8988T (cell line): ENCODE measurements around the gene ZNF423.
A peak's percentile ranks its signal among the peaks of the same experiment; 100 is the strongest.

Source experiments
- DNase-seq: peaks from one replicate; pipeline ENCODE4 v3.0.0; 2011

The ZNF423 gene

DNA sequence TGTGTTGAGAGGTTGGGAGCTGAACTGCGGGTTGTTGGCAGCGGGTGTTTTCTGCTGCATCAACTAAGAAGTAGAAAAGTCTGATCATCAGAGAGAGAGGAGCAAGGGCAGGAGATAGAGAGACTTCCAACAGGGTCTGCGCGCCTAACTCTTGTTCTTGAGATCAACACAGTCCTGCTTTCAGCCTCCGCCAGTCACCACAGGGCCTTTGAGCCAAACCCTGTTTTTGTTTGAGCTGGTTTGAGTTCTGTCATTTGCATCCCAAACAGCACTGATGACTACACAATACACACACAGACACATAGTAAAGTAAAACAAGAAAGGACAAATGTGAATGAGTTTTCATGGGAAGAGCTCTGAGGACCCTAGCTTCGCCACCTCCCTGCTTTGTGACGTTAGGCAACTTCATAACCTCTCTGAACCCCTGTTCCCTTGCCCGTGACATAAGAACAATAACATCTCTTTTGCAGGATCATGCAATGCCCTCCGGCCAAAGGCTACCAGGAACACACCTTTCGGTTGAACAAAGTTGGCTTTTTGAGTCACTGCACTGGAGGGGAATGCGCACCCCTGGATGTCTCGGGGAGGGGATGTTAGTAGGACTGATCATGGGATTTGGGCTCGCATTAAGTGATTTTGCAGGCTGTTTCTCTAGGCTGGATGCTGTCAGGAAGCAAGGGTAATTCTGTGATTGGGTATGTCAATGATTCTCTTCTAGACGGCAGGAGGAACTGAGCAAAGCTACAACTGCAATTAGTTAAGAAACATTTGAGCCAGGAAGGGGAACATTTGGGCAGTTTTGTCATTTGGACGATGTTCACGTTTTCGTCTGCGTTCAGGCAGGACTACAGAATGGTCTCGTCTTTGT, 390.0 kb downstream of the ZNF423 start:
- no peak for DNase-seq

DNA sequence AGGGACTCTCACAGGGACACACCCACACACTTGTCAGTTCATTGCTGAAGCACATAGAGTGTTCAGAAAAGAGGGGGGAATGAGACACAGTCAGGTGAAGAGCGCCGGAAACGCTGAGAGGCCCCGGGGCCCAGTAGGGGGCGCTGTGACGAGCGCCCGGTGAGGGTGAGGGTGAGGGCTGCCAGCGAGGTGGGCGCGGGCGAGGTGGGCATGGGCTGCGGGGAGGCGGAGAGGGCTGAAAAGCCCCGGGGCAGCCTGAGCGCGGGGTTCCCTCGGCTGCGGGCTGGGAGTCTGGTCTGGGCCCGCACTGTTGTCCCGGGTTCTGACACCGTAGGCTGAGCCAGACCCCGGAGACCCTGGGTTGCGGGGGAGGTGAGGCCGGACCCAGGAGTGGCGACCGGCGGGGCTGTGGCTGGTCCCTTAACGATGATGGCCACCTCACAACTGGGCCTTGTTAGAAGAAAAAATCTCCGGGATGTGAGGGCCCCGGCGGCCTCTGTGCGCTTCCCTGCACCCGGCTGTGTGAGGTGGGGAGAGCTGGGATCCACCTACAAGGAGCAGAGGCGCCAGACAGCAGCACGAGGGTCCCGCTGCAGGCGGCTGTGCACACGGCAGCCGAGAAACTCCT, 390.9 kb downstream of the ZNF423 start:
- peak; percentile 62 for DNase-seq

DNA sequence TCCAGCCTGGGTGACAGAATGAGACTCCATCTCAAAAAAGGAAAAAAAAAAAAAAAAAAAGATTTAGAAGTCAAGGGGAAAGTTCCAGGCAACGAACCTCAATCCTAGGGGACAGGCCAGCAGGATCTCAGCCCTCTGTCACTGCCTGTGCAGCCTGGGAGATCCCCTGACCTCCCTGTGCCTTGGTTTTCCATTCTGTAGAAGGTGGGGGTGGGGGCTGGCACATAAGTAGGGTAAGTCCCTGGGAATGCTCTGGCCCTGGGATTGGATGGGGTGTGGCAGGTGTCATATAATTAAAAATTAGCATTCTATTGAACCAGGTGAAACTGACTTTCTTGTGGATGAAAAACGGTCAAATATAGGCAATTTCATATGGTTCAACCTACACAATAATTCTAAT, 391.8 kb downstream of the ZNF423 start:
- no peak for DNase-seq

DNA sequence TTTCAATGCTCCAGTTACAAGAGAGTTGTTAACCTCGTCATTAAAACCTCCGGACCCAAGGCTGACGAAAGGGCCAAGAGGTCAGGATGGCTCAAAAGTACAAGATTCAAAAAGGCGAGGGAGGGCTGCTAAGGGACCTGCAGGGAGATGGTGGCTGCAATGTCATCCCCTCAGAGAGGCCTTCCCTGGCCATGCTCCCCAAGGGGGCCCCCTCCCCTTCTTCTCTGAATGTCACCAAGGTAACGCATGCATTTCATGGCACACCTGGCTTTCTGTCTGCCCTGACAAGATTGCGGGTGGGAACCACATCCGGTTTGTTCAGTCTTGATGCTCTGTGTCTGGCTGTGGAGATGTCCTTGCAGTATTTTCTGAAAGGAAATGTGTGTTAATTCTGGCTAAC, 392.4 kb downstream of the ZNF423 start:
- no peak for DNase-seq

DNA sequence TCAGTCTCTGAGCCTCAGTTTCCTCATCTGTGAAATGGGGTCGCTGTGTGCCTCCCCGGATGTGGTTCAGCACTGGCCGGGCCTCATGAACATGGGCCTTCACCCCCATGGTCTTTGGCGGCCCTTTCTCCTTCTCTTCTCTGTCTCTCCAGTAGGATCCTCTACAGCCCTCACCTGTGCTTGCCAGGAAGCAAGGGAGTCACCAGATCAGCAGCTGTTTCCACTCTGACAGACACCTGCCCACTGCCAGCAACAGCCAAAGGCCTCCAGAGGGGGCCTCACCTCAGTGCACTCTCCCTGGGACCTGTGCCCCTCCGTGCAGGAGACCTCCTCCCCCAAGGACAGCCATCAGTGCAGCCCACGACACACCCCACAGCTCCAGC, 392.9 kb downstream of the ZNF423 start:
- no peak for DNase-seq

DNA sequence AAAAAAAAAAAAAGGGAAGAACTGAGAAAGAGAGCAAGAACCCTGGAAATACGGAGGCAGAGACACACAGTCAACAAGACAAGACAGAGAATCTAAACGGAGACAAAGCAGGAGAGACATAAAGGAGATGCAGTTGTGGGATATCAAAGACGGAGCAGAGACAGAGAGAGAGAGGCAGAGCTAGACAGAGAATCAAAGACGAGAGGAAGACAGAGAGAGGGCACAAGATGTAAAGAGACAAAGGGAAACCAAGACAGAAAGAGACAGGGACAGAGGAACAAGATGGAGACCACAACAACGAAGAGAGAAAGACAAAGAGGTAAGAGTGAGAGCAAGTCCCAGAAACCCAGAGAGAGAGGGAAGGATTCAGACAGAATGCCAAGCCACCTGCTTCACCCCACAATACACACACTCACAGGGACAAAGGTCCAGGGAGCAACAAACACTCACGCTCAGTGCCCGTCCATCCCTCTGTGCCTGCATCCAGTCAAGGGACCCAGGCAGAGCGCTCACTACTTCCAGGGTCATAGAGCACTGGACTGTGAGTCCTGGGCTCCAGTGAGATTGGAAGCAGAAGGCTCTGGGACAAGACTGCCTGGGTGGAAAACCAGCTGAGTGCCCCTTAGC, 393.4 kb downstream of the ZNF423 start:
- DNase-seq = no peak

DNA sequence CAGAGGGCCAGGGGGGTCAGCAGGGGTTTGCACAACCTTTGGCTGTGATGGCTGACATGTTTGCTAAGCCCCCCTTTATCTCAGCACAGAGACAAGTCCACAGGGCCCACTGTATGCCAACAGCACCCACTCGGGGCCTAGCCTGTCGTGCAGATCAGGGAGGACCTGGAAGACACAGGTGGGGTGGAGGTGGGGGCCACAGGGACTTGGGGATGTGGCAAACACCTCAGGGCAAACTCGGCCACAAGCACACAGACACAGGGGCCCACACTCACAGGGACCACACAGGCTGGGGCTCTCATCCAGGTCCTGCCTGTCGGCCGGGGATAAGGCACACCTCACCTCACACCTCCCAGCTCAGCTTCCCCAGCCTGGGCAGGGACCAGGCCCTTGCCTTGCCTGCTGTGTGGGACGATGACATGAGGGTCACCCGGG, 394.4 kb downstream of the ZNF423 start:
- DNase-seq = no peak

DNA sequence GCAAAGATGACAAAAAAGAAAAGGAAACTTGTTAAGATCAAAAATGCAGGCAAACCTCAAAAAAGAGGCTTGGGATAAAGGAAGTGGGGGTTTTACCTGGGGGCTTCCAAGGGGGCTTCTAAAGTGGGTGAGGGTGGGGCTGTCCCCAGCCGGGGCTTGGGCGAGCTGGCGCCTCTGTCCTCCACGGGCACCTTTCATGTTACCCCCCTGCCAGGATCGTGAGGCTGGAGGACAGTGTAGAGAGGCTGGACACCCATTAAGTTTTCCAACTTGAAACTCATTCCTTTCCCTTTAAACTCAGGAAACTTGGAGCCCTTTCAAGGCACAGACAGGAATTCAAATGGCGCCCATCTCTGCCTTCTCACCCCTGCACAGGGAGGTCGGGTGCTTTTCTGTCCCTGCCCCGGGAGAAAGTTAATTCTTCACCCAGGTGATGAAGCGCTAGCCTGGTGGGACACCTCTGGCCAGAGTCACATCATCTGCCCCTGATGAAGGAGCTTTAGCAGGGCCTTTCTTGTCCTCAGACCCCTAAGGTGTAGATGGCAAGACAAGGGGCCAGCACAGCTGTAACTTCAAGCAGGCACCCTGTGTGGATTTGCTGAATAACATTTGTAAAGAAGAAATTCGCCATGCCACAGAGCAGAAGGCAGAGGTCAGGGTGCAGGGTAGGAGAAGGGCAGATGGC, 395.0 kb downstream of the ZNF423 start:
- DNase-seq = no peak

DNA sequence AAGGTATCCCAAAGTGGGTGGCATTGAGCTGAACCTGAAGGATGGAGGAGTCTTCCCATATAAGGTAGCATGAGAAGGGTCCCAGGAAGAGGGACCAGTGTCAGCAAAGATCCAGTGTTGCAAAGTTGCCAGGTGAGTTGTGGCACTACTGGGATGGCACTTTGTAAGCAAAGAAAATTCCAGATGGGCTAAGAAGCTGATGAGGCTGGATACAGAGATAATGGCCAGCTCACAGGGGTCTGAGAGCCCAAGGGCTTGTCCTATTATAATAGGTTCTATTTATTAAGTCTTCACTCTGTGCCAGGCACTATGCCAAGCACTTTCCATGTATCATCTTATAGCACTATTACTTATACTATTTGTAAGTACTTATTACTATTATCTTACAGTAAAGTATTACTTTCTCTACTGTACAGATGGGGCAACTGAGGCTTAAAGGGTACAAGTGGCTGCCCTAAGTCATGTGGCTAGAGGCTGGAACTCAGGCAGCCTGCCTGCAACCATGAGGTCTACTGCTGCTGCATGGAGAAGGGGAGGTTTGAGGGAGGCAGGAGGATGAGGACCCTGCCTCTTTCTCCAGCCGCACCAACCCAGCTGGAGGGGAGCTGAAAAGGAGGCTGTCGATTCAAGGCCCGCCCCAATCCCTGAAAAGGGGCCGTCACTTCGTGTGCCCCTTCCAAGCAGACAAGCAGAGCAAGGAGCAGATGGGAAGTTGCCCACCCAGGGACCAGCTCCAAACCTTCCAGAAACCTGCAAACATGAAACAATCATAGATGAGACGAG, 395.8 kb downstream of the ZNF423 start:
- no peak for DNase-seq

DNA sequence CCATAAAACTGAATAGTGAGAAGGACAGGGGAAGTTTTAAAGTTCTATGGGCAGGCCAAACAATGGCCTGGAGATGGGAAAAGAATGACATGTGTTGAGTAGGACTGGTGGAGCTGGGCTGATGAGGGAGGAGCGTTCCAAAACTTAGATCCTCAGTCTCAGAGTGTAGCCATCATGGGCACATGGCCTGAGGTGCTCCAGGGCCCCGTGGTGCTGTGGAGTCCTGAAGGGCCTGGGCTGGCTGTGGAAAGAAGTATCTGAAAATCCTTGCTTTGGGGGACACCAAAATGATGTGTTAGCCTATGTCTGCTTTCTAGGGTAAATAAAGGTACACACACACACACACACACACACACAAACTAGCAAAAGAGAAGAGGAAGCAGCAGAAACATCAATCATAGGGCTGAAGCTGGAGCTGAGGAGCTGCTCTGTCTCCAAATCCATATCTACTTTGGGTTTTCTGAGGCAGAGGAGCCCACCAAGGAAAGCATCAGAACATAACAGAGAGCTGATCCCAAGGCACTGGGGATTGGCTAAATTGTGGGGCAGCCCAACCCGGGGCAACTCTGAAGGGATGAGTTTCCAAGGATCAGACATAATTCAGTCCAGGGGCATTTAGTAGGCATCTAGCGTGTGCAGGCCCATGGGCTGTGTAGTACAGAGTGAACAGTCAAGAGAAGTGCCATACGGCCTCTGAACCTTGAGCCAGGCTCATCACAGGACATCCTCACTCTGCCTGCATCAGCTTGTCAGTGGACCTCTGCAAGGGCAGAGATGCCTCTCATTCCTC, 397.1 kb downstream of the ZNF423 start:
- no peak for DNase-seq

DNA sequence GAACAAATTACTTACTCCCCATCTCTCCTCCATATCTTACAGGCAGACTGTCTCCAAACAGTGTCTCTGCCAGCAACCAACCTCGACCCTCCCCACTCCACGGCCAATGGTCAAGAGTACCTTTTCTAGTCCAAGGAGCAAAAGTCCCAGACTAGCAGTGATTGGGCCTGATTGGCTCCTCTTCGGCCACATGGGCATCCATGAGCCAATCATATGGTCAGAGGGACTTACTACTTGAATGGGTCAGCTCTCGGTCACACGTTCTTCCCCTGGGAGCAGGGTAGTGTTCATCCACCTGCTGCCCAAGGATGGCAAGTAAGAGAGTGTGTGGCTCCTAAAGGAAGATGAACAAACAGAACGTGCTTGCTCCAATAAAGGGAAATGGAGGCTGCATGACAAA, 397.7 kb downstream of the ZNF423 start:
- no peak for DNase-seq

DNA sequence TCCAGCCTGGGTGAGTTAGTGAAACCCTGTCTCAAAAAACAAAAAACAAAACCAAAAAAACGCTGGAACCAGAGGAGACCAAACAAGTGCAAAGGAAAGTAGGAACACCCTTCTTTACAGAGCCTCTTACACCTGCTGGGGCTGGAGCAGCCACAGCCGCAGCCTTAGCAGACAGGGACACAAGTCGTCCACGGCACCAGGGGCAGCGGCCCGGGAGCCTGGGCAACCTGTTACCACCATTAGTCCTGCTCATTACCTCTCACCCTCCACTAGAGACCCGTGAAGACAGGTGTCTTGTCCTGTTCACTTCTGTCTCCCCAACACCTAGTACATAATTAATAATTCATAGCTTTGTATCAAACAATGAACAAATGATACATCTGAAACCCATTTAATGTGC, 398.7 kb downstream of the ZNF423 start:
- no peak for DNase-seq

DNA sequence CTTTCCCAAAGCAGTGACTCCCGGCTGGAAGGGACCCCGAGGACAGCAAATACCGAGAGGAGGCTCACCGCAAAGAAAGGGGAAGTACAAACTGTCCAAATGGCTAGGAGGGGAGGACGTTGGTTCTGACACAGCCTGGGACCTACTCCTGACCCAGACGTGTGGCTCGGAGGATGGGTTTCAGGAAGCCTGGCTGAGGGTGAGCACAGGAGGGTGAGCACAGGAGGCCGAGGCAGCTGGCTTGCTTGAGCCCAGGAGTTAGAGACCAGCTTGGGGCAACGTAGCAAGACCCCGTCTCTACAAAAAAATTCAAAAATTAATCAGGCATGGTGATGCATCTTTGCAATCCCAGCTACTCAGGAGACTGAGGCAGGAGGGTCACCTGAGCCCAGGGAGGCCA, 399.1 kb downstream of the ZNF423 start:
- no peak for DNase-seq

DNA sequence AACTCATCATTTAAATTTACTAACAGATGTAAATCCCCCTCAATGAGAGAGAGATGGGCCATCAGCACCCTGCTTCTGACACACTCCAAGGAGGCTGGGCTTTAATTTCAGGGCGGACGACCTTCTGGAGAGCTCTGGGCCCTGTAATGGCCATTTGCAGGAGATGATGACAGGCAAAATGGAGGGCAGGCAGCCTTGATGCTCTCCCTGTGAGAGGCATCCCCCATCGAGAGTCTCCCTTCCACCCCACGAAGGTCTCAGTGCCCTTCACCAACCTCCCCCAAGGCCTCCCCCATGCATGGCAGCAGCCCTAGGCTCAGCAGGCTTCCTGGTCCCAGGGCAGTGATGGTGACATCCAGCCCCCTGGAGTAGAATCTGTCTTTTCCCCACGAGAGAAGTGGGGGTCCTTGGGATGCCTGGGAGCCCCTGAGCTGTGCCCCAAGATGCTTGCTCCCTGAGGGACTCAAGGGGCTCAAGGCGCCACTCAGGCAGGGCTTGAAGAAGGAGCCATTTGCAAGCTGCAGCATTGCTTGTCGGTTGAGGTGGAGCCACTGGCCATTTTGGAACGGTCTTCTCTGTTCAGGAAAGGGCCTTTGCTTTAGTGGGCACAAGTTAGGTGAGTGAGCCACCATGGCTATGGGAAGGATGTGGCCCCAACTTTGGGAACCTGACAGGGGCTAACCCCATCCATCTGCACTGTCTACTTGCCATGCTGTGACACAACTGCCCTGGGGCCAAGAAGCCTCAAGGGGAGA, 399.7 kb downstream of the ZNF423 start:
- DNase-seq = no peak

DNA sequence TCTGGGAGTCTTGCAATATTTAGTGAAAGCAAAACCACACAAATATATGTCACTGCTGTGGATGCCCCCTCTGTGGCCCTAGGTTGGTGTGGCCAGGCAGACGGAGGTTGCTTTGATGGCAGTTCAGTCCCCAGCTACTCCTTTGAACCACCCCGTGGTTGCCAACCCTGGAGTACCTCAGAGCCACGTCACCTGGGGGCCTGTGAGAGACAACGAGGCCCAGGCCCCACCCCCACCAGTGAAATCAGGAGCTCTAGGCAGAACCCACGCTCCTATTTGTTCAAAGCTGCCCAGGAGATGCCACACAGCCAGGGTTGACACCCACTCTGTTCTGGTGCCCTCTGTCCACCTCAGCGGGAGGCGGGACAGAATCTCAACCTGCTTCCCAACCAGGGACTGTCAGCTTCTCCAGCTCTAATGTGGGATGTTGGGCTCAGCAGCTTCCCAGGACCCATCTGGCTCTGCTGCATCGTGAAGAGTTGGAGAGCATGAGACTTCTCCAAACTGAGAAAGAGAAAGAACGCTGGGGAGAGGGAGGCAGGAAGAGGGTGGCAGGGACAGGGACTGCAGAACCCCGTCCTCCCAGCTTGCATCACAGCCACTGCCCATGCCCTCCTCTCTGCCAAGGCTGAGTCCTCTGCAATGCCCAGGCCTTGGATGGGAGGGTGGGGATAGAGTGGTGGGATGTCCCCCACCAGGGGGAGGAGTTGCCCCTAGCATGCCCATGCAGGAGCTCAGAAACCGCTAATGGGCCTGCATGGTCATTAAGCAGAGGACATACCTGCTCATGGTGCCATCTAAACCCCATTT, 400.5 kb downstream of the ZNF423 start:
- no peak for DNase-seq

DNA sequence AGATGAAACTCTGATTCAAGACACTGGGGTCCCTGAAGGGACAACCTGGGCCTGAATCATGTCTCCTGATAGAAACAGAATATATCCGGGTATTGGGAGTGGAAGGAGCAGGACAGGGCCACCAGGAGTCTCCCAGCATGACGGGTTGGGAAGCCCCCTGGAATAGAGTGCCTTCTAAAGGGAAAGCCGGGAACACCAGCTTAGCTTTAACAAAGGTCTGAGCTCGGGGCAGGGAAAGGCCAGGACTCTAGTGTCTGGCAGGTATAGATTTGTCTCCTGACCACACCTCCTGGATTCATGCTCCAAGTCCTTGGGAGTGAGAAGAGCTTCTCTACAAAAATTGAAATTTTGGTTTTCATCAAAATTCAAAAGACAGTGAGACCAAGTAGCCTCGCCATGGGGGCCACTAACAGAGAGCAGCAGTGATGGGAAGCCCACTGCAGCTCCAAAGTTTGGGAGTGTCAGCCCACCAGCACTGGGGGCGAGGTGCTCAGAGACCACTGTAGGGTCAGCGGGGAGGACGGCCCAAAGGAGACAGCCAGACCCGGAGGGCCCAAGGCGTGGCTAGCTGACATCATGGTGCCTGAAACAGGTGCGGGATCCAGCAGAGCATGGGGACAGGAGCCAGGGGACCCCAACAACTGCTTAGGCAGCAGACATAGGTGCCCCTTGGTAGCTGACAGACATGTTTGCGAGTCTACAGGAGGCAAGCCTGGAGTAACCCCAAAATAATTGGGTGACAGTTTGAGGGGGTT, 401.3 kb downstream of the ZNF423 start:
- no peak for DNase-seq

DNA sequence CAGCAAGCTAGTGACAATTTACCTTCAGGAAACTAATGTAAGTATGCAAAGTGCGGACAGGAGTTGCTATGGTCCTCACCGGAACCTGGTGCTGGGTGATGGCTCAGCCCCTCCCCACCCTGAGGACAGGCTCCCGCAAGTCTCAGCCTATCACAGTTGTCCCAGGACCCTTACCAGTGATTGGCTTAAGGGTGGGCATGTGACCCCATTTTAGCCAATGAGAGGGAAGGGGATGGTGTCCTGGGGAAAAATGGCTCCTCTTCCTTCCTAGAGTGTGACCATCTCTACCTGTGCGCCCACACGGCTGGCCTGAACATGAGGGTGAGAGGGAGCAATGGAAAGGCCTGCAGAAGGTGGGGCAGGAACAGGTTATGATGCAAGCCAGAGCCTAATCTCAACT, 401.9 kb downstream of the ZNF423 start:
- no peak for DNase-seq

DNA sequence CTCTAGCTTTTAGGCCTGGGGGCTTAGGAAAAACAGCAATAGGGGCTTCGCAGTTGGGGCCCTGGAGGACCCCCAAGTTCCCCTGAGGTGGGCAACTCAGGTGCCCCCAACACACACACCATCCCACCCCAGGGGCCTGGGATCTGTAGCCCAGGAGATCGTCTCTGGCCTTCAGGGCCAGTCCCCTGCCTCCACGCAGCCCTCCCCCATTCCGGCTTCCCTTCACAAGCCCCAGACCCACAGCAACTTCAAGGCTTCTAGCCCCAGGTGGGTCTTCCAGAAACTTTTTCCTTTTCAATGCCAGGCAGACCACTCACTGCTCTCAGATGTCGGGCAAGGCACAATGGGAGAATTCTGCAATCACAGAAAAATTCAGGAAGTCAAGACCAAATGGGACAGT, 402.9 kb downstream of the ZNF423 start:
- no peak for DNase-seq

DNA sequence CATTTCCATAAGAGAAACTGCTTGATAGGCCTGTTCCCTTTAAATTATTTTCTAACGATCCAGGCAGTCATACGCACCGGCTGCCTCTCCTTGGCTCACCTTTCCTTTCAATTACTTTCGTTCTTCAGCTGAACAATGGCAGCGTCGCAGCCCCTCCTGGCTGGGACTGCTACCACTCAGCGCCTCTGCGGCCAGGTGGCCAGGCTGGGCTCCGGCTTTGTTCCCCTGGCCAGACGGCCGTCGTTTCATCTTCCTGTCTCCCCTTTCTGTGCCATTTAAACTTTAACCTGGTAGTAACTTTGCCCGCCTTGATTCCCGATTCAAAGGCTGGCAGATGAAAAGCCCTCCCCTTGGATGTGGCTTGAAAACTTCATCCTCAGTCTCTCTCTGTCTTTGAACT, 403.3 kb downstream of the ZNF423 start:
- no peak for DNase-seq
